Stimulated activated naive CD4-positive, alpha-beta T cell treated with Interleukin-2 at 50 U/mL for 16 hours (primary cell): ENCODE data around the gene ETV7.
"Not testable (repeated sequence)": the region's sequence is repeated elsewhere in the genome, so short reads cannot be mapped to it uniquely, and the experiment has no call there.

Source experiments
- DNase-seq: peaks from one replicate; lab custom pipeline; 2025; lab: John Stamatoyannopoulos, UW

Gene ETV7

GRCh38 chr6:36340306-36340617, 47.2 kb downstream of the ETV7 start:
- DNase-seq: no peak

- DNase-seq: no peak
Measured at GRCh38 chr6:36339146-36339545, 48.3 kb downstream of the ETV7 start.

- DNase-seq: not testable (repeated sequence)
Measured at GRCh38 chr6:36338223-36338622, 49.2 kb downstream of the ETV7 start.

DNA sequence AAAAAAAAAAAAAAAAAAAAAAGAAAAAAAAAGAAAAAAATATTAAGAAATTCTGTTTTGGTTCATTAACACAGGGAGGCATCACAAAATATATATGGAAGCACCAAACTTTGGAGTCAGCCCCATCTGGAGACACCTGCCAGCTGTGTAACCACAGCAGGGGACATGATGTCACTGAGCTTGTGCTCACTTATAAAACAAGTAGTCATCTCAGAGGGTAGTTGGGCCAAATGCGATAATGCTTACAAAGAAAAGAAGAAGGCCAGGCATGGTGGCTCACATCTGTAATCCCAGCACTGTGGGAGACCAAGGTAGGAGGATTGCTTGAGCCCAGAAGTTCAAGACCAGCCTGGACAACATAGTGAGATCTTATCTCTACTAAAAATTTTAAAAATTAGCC, 49.7 kb downstream of the ETV7 start:
- no peak for DNase-seq

DNA sequence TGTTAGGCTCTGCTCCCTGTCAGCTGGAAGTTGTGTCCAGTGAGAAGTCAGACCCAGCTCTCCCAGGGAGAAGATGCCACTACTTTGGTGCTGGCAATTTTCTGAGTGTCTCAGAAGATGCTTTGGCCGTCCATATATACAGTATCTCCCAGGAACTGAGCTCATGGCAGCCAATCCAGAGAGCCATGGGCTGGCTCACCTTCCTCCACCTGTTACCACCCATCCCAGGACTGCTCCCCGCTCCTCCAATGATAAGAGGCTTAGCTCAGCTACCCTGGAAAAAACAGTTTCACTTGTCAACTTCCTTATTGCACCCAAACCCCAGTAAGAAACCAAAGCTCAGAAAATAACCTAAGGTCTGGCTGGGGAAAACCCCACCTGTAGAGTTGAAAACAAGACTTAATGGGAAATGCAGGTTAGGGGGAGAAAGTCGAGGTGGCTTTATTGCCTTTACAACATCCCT, 50.7 kb downstream of the ETV7 start, which contains the start of gene BNIP5:
BNIP5 (minus strand) TSS at position 110 of the 463 bp plus-strand sequence. CDS start 6,198 bp downstream, outside the sequence.
- no peak for DNase-seq

DNA sequence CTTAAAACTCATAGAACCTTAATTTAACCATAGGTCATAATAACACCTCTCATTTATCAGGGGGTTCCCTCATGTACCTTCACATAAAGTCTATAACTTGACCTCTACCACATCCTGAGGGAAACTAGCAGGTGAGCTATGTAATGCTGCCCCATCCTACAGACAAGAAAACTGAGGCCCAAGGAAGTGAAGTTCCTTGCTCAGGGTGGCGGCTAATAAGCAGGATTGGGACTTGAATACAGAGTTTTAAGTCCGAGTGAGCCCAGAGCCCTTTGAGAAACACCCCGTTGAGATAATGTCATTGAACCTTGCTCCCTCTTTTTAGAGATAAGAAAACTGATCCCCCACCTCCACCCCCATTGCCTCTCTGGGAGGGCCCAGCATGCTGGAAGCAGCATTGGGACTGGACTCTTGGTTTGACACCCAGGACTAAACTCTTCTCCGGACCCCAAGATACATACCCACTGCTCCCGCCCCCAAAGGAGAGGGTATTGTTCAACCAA, 51.2 kb downstream of the ETV7 start:
- DNase-seq: no peak

DNA sequence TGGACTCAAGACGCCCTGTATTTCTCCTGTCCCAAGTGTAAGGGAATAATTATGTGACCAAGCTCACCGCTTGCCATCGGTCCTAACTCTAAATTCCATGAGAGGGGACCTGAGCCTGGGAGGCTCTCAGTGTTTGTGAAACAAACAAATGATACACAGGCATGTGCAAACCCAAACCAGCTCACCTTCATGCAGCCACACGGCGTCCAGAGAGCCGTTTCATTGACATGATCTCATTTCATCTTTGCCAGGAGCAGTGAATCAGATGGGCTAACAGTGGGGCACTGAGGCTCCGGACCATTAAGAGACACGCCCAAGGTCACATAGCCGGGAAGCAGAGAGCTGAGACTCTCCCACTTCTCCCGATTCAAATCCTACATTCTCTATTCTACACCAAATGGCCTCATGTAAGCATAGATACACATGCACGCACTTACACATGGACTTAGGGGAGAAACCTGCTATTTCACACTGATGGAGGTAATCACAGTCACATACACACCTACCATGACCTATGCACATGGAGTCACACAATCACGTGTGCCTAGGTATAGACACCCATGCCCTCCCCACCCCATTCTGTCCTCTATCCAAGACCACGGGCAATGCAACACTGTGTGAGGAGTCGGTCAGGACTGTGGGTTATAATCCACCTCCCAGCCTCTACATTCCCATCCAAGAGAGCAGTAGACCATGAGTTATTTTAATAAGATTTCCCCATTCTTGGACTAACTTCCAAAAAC, 51.8 kb downstream of the ETV7 start:
- DNase-seq: no peak

- DNase-seq: no peak
Measured at GRCh38 chr6:36334832-36335459, 52.5 kb downstream of the ETV7 start.

- DNase-seq: no peak
Measured at GRCh38 chr6:36333931-36334725, 53.3 kb downstream of the ETV7 start.

GRCh38 chr6:36333171-36333895, 54.1 kb downstream of the ETV7 start:
- DNase-seq: no peak

GRCh38 chr6:36331381-36331780, 56.1 kb downstream of the ETV7 start:
- no peak for DNase-seq

GRCh38 chr6:36330366-36330765, 57.1 kb downstream of the ETV7 start:
- DNase-seq: no peak

- DNase-seq: no peak
Measured at GRCh38 chr6:36329798-36330291, 57.6 kb downstream of the ETV7 start.

DNA sequence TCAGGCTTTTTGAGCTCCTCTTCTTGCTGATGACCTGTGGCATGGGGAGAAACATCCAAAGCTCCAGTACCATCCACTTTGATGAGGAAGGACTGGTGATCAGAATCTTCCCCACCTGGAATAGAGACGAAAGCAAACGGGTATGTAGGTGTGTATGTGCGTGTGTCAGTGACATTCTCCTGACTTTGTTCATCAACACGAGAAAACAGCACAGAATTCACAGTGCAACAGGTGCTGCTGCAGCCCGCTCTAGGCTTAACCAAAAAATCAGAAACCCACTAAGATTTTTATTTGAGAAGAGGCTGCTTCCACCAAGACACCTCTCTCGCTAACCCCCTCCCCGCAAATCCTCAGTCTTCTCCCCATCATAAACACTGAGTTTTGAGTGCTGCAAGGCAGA, 58.9 kb downstream of the ETV7 start:
- no peak for DNase-seq

GRCh38 chr6:36327919-36328236, 59.6 kb downstream of the ETV7 start:
- no peak for DNase-seq

DNA sequence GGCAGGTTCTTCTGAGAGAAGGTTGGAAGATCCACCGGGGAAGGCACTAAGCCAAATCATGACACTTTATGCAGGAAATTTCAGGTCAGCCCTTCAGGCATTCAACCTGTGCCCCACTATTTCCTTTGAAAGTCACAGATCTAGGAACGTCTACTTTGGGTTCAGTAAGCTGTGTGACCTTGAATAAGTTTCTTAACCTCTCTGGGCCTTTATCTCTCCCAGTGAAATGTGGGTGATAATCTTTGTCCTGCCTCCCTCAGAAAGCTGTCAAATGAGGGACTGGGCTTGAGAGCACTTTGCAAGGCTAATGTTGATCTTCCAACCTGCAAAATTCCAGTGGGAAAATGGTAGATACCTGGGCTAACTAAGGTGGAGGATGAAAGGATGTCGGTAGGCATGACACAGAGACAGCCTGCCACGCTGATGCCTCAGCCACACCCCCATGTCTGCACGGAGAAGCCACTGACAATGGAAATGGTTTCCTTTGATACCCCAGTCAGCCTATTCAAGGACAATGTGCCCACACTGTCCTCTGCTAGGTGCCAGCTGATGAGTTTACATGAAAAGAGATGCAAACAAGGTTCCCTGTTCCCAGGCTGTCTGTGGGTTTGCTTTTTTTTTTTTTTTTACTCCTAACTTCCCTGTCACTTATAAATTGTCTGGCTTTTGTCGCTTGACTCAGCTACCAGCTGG, 60.1 kb downstream of the ETV7 start:
- DNase-seq: no peak

- no peak for DNase-seq
Measured at GRCh38 chr6:36326356-36326995, 61.0 kb downstream of the ETV7 start.

GRCh38 chr6:36324715-36325114, 62.8 kb downstream of the ETV7 start:
- no peak for DNase-seq

DNA sequence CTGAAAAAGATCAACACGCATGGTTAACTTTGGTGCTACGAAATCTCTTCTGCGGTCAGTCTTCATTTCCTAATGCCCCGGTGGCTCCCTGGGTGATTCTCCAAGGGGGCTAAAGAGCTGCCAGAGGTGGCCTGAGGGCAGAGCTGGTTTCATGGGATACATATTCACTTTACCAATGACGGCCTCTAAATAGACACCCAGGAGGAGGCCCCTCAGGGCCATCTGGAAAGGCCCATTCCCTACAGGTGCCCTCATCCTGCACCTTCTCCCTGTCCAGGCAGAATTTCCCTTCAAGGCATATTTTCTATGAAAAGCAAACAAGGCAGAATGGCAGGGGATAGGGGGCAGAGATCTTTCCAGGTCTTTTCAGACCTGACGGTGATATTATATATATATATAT, 63.3 kb downstream of the ETV7 start:
- DNase-seq: no peak

DNA sequence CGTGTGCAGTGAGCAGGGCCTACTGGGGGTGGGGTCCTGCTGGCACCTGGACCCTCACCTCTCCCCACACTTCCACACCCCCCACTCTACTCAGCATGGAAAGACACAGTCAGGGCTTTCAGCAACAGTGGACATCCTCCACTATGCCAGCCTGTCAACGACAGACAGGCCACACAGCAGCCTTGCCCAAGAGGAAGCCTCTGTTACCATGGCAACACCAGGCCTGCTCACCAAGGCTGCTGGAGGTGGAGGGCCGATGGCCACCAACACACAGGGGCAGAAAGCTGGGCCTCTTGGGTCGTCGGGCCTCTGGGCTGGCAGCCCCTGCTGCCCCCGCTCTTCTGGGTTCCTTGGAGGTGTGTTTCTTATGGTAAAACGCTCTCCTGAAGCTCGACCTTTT, 64.4 kb downstream of the ETV7 start:
- DNase-seq: no peak

GRCh38 chr6:36322591-36322990, 64.9 kb downstream of the ETV7 start:
- DNase-seq: no peak
